Fibroblast of lung (primary cell): ENCODE measurements around the gene MRPS11. TPM values are rescaled to one million over a fixed set of nuclear protein-coding genes. Genes with fewer than 3 reads are reported as not detected.
A peak's percentile ranks its signal among the peaks of the same experiment; 100 is the strongest.

Experiments used
- DNase-seq, 2 donors: peaks; one replicate each; pipeline versions ENCODE4 v3.0.0 to v3.0.0-alpha.2; 2010; ENCODE audit warnings: low read depth in 2 of 2
- H2AFZ ChIP-seq: 2 replicates; pipeline ENCODE4 v1.5.1; 2012; ENCODE audit warnings: low read length, control low read depth, inconsistent platforms
- H3K27ac ChIP-seq: 2 replicates; pipeline ENCODE4 v1.5.1; 2011; ENCODE audit warnings: low read length, control low read depth; ENCODE audit not compliant: insufficient read depth
- H3K27me3 ChIP-seq: 2 replicates; pipeline ENCODE4 v1.5.1; 2011; ENCODE audit warnings: mild to moderate bottlenecking, low read length; ENCODE audit not compliant: control insufficient read depth, insufficient read depth
- H3K36me3 ChIP-seq: 2 replicates; pipeline ENCODE4 v1.5.1; 2011; ENCODE audit warnings: low read length; ENCODE audit not compliant: control insufficient read depth, insufficient read depth
- H3K4me1 ChIP-seq: 2 replicates; pipeline ENCODE4 v1.5.1; 2011; ENCODE audit warnings: low read length; ENCODE audit not compliant: control insufficient read depth, insufficient read depth; ENCODE audit errors: extremely low read depth
- H3K4me2 ChIP-seq: 2 replicates; pipeline ENCODE4 v1.5.1; 2011; ENCODE audit warnings: low read length, control low read depth; ENCODE audit not compliant: insufficient read depth; ENCODE audit errors: extremely low read depth
- H3K4me3 ChIP-seq, 4 experiments: fragments of 200-600 bp in 1 of 4; sonication (generic) in 1 of 4; replicated peaks in 1 of 4; 2 replicates each; pipeline ENCODE4 v1.5.1; 2011 to 2016; ENCODE audit warnings: low read length in 4 of 4, low read depth in 3 of 4, mild to moderate bottlenecking in 3 of 4, control low read depth in 2 of 4, inconsistent platforms in 1 of 4, mixed read lengths in 1 of 4; ENCODE audit not compliant: insufficient read depth in 1 of 4; ENCODE audit errors: control extremely low read depth in 1 of 4
- H3K79me2 ChIP-seq: 2 replicates; pipeline ENCODE4 v1.5.1; 2012; ENCODE audit warnings: mild to moderate bottlenecking, low read length, inconsistent platforms; ENCODE audit not compliant: control insufficient read depth, insufficient read depth
- H3K9ac ChIP-seq: 2 replicates; pipeline ENCODE4 v1.5.1; 2011; ENCODE audit warnings: mild to moderate bottlenecking, low read length, control low read depth; ENCODE audit not compliant: insufficient read depth
- H3K9me3 ChIP-seq: 2 replicates; pipeline ENCODE4 v1.5.1; 2012; ENCODE audit warnings: low read depth, low read length; ENCODE audit not compliant: control insufficient read depth, insufficient read depth
- H4K20me1 ChIP-seq: 2 replicates; pipeline ENCODE4 v1.5.1; 2011; ENCODE audit warnings: low read length; ENCODE audit not compliant: control insufficient read depth, insufficient read depth; ENCODE audit errors: extremely low read depth
- EZH2 ChIP-seq: IDR thresholded peaks from 2 replicates; pipeline ENCODE4 v1.5.1; 2012; ENCODE audit warnings: low read length, control low read depth, mild to moderate bottlenecking; ENCODE audit errors: missing control alignments
- polyA plus RNA-seq, 2 donors: library from polyadenylated mRNA; depleted of rRNA in 1 of 2; stranded (reverse) in 1 of 2; unstranded in 1 of 2; fragments of >200 nt; gene quantifications; 2 replicates each; pipeline ENCODE4 v1.2.1, GENCODE V29; 2011 to 2012; ENCODE audit warnings: missing spikeins in 1 of 2
- total RNA-seq: library from RNA; depleted of rRNA; stranded (reverse); fragments of >200 nt; gene quantifications from 2 replicates; pipeline ENCODE4 v1.2.1, GENCODE V29; 2014
- TF ChIP-seq, protein P1 (sequence below), 2 donors: IDR thresholded peaks in 1 of 2; conservative IDR thresholded peaks in 1 of 2; 1 replicate in 1 of 2; 2 replicates in 1 of 2; pipeline ENCODE4 v1.5.1; 2011 to 2012; ENCODE audit warnings: low read length in 2 of 2, control low read depth in 1 of 2, inconsistent platforms in 1 of 2, low read depth in 1 of 2, mild to moderate bottlenecking in 1 of 2

Gene MRPS11
- total and polyA plus RNA-seq, 2 donors (not counting 1 experiment from before 2014, with no cell fraction given): 27.1 to 46.4 TPM

DNA sequence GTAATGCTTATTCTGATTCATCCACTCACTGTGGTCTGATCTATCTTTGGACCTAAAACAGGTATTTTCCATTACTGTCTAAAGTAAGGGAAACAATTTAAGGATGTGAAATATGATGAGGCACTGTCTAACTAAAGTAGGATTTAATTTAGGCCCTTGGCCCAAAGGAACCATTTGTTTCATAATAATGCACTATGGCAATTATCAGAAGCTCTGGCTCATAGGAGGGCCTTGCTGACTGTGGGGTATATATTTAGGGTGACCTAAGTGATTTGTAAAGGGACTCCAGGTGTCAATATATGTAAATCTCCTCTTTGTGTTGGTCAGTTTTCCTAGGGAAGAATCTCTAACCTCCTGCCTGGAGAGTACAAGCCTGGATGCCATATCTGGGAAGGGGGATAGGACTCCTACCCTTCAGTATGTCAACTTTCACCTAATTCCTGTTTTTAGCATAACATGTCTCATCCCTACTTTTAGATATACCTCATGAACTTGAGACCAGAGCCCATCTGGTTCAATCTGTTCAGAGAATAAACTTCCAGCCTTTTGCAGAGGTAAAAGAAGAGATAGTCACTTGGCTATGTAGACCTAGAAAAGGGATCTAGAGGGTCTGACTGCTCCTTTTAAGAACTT lies 58.9 kb downstream of the MRPS11 start:
- H3K36me3 ChIP-seq: peaks cover 8% of the 10 kb centered on the region
- H2AFZ ChIP-seq: no peak overlapping the region
- H3K9me3 ChIP-seq: no peaks in the 10 kb centered on the region
- H3K9ac ChIP-seq: no peak overlapping the region
- no peaks in the 10 kb centered on the region for H3K4me1 ChIP-seq
- H3K27me3 ChIP-seq: no peaks in the 10 kb centered on the region
- TF ChIP-seq, protein P1, sequence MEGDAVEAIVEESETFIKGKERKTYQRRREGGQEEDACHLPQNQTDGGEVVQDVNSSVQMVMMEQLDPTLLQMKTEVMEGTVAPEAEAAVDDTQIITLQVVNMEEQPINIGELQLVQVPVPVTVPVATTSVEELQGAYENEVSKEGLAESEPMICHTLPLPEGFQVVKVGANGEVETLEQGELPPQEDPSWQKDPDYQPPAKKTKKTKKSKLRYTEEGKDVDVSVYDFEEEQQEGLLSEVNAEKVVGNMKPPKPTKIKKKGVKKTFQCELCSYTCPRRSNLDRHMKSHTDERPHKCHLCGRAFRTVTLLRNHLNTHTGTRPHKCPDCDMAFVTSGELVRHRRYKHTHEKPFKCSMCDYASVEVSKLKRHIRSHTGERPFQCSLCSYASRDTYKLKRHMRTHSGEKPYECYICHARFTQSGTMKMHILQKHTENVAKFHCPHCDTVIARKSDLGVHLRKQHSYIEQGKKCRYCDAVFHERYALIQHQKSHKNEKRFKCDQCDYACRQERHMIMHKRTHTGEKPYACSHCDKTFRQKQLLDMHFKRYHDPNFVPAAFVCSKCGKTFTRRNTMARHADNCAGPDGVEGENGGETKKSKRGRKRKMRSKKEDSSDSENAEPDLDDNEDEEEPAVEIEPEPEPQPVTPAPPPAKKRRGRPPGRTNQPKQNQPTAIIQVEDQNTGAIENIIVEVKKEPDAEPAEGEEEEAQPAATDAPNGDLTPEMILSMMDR (conservative IDR thresholded peaks at IDR 0.05 in 1 of 2, IDR thresholded peaks at IDR 0.05 in 1 of 2; ENCODE audit: low read depth in 1 of 2, low read length in 2 of 2): no peak
- TF ChIP-seq EZH2: no peak
- DNase-seq: no peak
- H3K4me3 ChIP-seq: no peak overlapping the region
- H3K4me2 ChIP-seq: no peak overlapping the region
- no peak overlapping the region for H3K27ac ChIP-seq
- H3K79me2 ChIP-seq: no peaks in the 10 kb centered on the region
- H4K20me1 ChIP-seq: no peaks in the 10 kb centered on the region

DNA sequence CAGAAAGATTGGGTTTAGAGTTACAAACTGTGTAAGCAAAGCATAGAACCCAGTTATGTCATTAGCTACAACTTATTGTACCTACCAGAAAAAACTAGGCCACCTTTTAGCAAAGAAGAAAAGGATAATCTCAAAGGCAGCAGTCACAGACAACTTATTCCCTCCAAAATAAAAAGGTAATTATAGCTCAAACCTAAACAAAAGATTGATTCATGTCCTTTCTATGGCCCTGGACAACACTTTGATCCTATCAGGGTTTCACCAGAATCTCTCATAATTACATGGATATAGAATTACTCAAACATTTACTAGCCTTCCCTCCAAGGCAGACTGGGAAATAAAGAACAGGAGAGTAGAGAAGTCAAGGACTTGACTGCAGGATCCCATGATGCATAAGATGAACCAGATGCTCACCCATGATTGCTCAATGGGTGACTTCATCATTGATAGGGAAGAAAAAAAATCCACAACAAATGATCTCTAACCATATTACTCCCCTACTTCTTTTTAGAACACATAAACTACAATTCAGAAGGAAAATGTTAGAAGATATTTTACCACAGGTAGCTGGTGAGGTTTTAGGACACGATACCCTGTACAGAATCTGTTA lies 61.6 kb downstream of the MRPS11 start:
- Histone ChIP-seq H3K4me1 (no peaks in the 10 kb centered on the region), H3K9me3 (no peaks in the 10 kb centered on the region), H3K27ac (no peak overlapping the region), H3K4me3 (no peak overlapping the region), H4K20me1 (no peaks in the 10 kb centered on the region), H3K4me2 (no peak overlapping the region), H3K79me2 (no peaks in the 10 kb centered on the region), H3K9ac (no peak overlapping the region), H2AFZ (no peak overlapping the region), H3K27me3 (no peaks in the 10 kb centered on the region), H3K36me3 (peaks cover 8% of the 10 kb centered on the region)
- TF ChIP-seq EZH2: no peak
- TF ChIP-seq, protein P1 (conservative IDR thresholded peaks at IDR 0.05 in 1 of 2, IDR thresholded peaks at IDR 0.05 in 1 of 2; ENCODE audit: low read depth in 1 of 2, low read length in 2 of 2): no peak
- DNase-seq: peak in 1 of 2 donors; percentile 25

Other genes with a start within 250 kb of the MRPS11 start
- 0.77 TPM in 1 of 2 replicates, not detected in the other for gene NTRK3, start 211.0 kb upstream of the MRPS11 start, total RNA-seq
- gene NTRK3, start 211.0 kb upstream of the MRPS11 start, polyA plus RNA-seq: 0.06 and 0.17 TPM in 2 replicates
- gene MRPL46, start 320 bp upstream of the MRPS11 start, total RNA-seq: 13.4 and 13.7 TPM in 2 replicates
- gene MRPL46, start 320 bp upstream of the MRPS11 start, polyA plus RNA-seq: 21.4 and 27.0 TPM in 2 replicates
- gene DET1, start 79.0 kb downstream of the MRPS11 start, total RNA-seq: 5.9 and 6.4 TPM in 2 replicates
- gene DET1, start 79.0 kb downstream of the MRPS11 start, polyA plus RNA-seq: 7.4 and 8.9 TPM in 2 replicates
- gene AEN, start 153.6 kb downstream of the MRPS11 start, total RNA-seq: 68.1 and 83.7 TPM in 2 replicates
- gene AEN, start 153.6 kb downstream of the MRPS11 start, polyA plus RNA-seq: 18.5 and 27.7 TPM in 2 replicates
- 3.0 and 3.1 TPM in 2 replicates for gene ISG20, start 171.3 kb downstream of the MRPS11 start, total RNA-seq
- 2.2 TPM in 2 replicates for gene ISG20, start 171.3 kb downstream of the MRPS11 start, polyA plus RNA-seq